Cerebellar cortex (tissue), 1 donor: ENCODE data around the gene CFAP68.
"Not testable (repeated sequence)": the region's sequence is repeated elsewhere in the genome, so short reads cannot be mapped to it uniquely, and the experiment has no call there.

Experiments used
- DNase-seq: peaks from one replicate; pipeline ENCODE4 v3.0.0-alpha.2; 2015; ENCODE audit warnings: low spot score

Gene CFAP68

GRCh38 chr11:111870886-111871692 lies 8.3 kb upstream of the CFAP68 start, which contains the start of gene ALG9:
TSS of gene ALG9 (minus strand) at chr11:111871581. CDS start at chr11:111871482, 99 bp downstream.
- DNase-seq = peak; percentile 80

GRCh38 chr11:111871693-111872161 lies 7.6 kb upstream of the CFAP68 start:
- peak; percentile 60 for DNase-seq

- DNase-seq = no peak
Measured at GRCh38 chr11:111878385-111878848, 924 bp upstream of the CFAP68 start.

GRCh38 chr11:111879637-111879960 lies 258 bp downstream of the CFAP68 start:
- DNase-seq = no peak

GRCh38 chr11:111882202-111882601 lies 2.9 kb downstream of the CFAP68 start:
- no peak for DNase-seq

- DNase-seq = not testable (repeated sequence)
Measured at GRCh38 chr11:111885053-111885452, 5.7 kb downstream of the CFAP68 start.

- DNase-seq = no peak
Measured at GRCh38 chr11:111886032-111886431, 6.7 kb downstream of the CFAP68 start.

GRCh38 chr11:111886844-111887243 lies 7.5 kb downstream of the CFAP68 start:
- no peak for DNase-seq

- DNase-seq = no peak
Measured at GRCh38 chr11:111905411-111905810, 26.1 kb downstream of the CFAP68 start.

- DNase-seq = peak; percentile 38
Measured at GRCh38 chr11:111906680-111907079, 27.3 kb downstream of the CFAP68 start.

GRCh38 chr11:111908639-111909305 lies 29.4 kb downstream of the CFAP68 start:
- peak; percentile 24 for DNase-seq

GRCh38 chr11:111909378-111909777 lies 30.0 kb downstream of the CFAP68 start:
- DNase-seq = peak; percentile 53

GRCh38 chr11:111910676-111911562 lies 31.6 kb downstream of the CFAP68 start:
- peak; percentile 78 for DNase-seq

- peak; percentile 98 for DNase-seq
Measured at GRCh38 chr11:111911563-111912401, 32.4 kb downstream of the CFAP68 start, which contains the start of gene CRYAB. TSS of gene CRYAB (minus strand) at chr11:111911770. CDS start at chr11:111911724, 46 bp downstream.

GRCh38 chr11:111912535-111912934 lies 33.2 kb downstream of the CFAP68 start, which contains the start of gene HSPB2:
TSS of gene HSPB2 (plus strand) at chr11:111912734. CDS start at chr11:111912830, 96 bp downstream.
- peak; percentile 49 for DNase-seq

- peak; percentile 80 for DNase-seq
Measured at GRCh38 chr11:111913031-111913861, 33.9 kb downstream of the CFAP68 start.

- DNase-seq = peak; percentile 80
Measured at GRCh38 chr11:111913997-111914396, 34.7 kb downstream of the CFAP68 start.

GRCh38 chr11:111916768-111917167 lies 37.4 kb downstream of the CFAP68 start:
- DNase-seq = no peak

GRCh38 chr11:111917312-111917711 lies 38.0 kb downstream of the CFAP68 start:
- no peak for DNase-seq

GRCh38 chr11:111917788-111918187 lies 38.4 kb downstream of the CFAP68 start:
- DNase-seq = no peak
